ENCODE data around the gene CDC16.

The CDC16 gene

GRCh38 chr13:114268344-114269280 is 33.9 kb downstream of the CDC16 start:
- Histone ChIP-seq H3K9ac (ENCODE audit: low read length) (no peak overlapping the region), H3K27me3 (ENCODE audit: control insufficient read depth, insufficient read depth, low read length) (no peaks in the 10 kb centered on the region), H3K36me3 (ENCODE audit: control insufficient read depth, insufficient read depth, low read length) (no peaks in the 10 kb centered on the region), H3K4me1 (ENCODE audit: control insufficient read depth, insufficient read depth, low read length) (no peaks in the 10 kb centered on the region), H3K4me3 (ENCODE audit: low read length) (no peak overlapping the region), H3K9me3 (ENCODE audit: control insufficient read depth, low read length) (no peaks in the 10 kb centered on the region)

- no peaks in the 10 kb centered on the region for H3K4me1 ChIP-seq (ENCODE audit: control insufficient read depth, insufficient read depth, low read length)
- no peaks in the 10 kb centered on the region for H3K36me3 ChIP-seq (ENCODE audit: control insufficient read depth, insufficient read depth, low read length)
- H3K4me3 ChIP-seq (ENCODE audit: low read length), result no peak overlapping the region
- H3K9me3 ChIP-seq (ENCODE audit: control insufficient read depth, low read length), result no peaks in the 10 kb centered on the region
- H3K9ac ChIP-seq (ENCODE audit: low read length), result no peak overlapping the region
- no peaks in the 10 kb centered on the region for H3K27me3 ChIP-seq (ENCODE audit: control insufficient read depth, insufficient read depth, low read length)
Measured at GRCh38 chr13:114269281-114269770, 34.6 kb downstream of the CDC16 start.

- H3K36me3 ChIP-seq (ENCODE audit: control insufficient read depth, insufficient read depth, low read length), result no peaks in the 10 kb centered on the region
- H3K4me3 ChIP-seq (ENCODE audit: low read length), result no peak overlapping the region
- no peaks in the 10 kb centered on the region for H3K9me3 ChIP-seq (ENCODE audit: control insufficient read depth, low read length)
- no peak overlapping the region for H3K9ac ChIP-seq (ENCODE audit: low read length)
- no peaks in the 10 kb centered on the region for H3K4me1 ChIP-seq (ENCODE audit: control insufficient read depth, insufficient read depth, low read length)
- H3K27me3 ChIP-seq (ENCODE audit: control insufficient read depth, insufficient read depth, low read length), result no peaks in the 10 kb centered on the region
Measured at GRCh38 chr13:114272977-114273376, 38.3 kb downstream of the CDC16 start.

GRCh38 chr13:114275304-114275703 is 40.6 kb downstream of the CDC16 start:
- Histone ChIP-seq H3K4me1 (ENCODE audit: control insufficient read depth, insufficient read depth, low read length) (no peaks in the 10 kb centered on the region), H3K4me3 (ENCODE audit: low read length) (no peak overlapping the region), H3K27me3 (ENCODE audit: control insufficient read depth, insufficient read depth, low read length) (no peaks in the 10 kb centered on the region), H3K9ac (ENCODE audit: low read length) (no peak overlapping the region), H3K36me3 (ENCODE audit: control insufficient read depth, insufficient read depth, low read length) (no peaks in the 10 kb centered on the region), H3K9me3 (ENCODE audit: control insufficient read depth, low read length) (no peaks in the 10 kb centered on the region)

GRCh38 chr13:114279146-114279545 is 44.4 kb downstream of the CDC16 start:
- no peak overlapping the region for H3K9ac ChIP-seq (ENCODE audit: low read length)
- no peaks in the 10 kb centered on the region for H3K4me1 ChIP-seq (ENCODE audit: control insufficient read depth, insufficient read depth, low read length)
- no peaks in the 10 kb centered on the region for H3K9me3 ChIP-seq (ENCODE audit: control insufficient read depth, low read length)
- no peak overlapping the region for H3K4me3 ChIP-seq (ENCODE audit: low read length)
- no peaks in the 10 kb centered on the region for H3K36me3 ChIP-seq (ENCODE audit: control insufficient read depth, insufficient read depth, low read length)
- H3K27me3 ChIP-seq (ENCODE audit: control insufficient read depth, insufficient read depth, low read length), result no peaks in the 10 kb centered on the region

- no peak overlapping the region for H3K4me3 ChIP-seq (ENCODE audit: low read length)
- H3K36me3 ChIP-seq (ENCODE audit: control insufficient read depth, insufficient read depth, low read length), result no peaks in the 10 kb centered on the region
- H3K4me1 ChIP-seq (ENCODE audit: control insufficient read depth, insufficient read depth, low read length), result no peaks in the 10 kb centered on the region
- no peak overlapping the region for H3K9ac ChIP-seq (ENCODE audit: low read length)
- no peaks in the 10 kb centered on the region for H3K9me3 ChIP-seq (ENCODE audit: control insufficient read depth, low read length)
- H3K27me3 ChIP-seq (ENCODE audit: control insufficient read depth, insufficient read depth, low read length), result no peaks in the 10 kb centered on the region
Measured at GRCh38 chr13:114279758-114280355, 45.2 kb downstream of the CDC16 start.

GRCh38 chr13:114281351-114282040 is 46.8 kb downstream of the CDC16 start, which contains the start of gene UPF3A:
UPF3A (plus strand) TSS chr13:114281601; CDS start chr13:114281640, 39 bp downstream.
- no peaks in the 10 kb centered on the region for H3K27me3 ChIP-seq (ENCODE audit: control insufficient read depth, insufficient read depth, low read length)
- H3K4me1 ChIP-seq (ENCODE audit: control insufficient read depth, insufficient read depth, low read length), result no peaks in the 10 kb centered on the region
- peak within 1 kb of the TSS; percentile 77 for H3K4me3 ChIP-seq (ENCODE audit: low read length)
- peak within 1 kb of the TSS; percentile 90 for H3K9ac ChIP-seq (ENCODE audit: low read length)
- no peaks in the 10 kb centered on the region for H3K9me3 ChIP-seq (ENCODE audit: control insufficient read depth, low read length)
- H3K36me3 ChIP-seq (ENCODE audit: control insufficient read depth, insufficient read depth, low read length), result no peaks in the 10 kb centered on the region

GRCh38 chr13:114282041-114282670 is 47.5 kb downstream of the CDC16 start:
- no peaks in the 10 kb centered on the region for H3K4me1 ChIP-seq (ENCODE audit: control insufficient read depth, insufficient read depth, low read length)
- no peaks in the 10 kb centered on the region for H3K27me3 ChIP-seq (ENCODE audit: control insufficient read depth, insufficient read depth, low read length)
- H3K9me3 ChIP-seq (ENCODE audit: control insufficient read depth, low read length), result no peaks in the 10 kb centered on the region
- peak overlapping the region; percentile 82 for H3K9ac ChIP-seq (ENCODE audit: low read length)
- peak overlapping the region; percentile 77 for H3K4me3 ChIP-seq (ENCODE audit: low read length)
- H3K36me3 ChIP-seq (ENCODE audit: control insufficient read depth, insufficient read depth, low read length), result no peaks in the 10 kb centered on the region

- Histone ChIP-seq H3K27me3 (ENCODE audit: control insufficient read depth, insufficient read depth, low read length) (no peaks in the 10 kb centered on the region), H3K9ac (ENCODE audit: low read length) (peak overlapping the region; percentile 4)
Measured at GRCh38 chr13:114283576-114283975, 48.9 kb downstream of the CDC16 start.

GRCh38 chr13:114284680-114285079 is 50.0 kb downstream of the CDC16 start:
- no peaks in the 10 kb centered on the region for H3K27me3 ChIP-seq (ENCODE audit: control insufficient read depth, insufficient read depth, low read length)
- H3K4me1 ChIP-seq (ENCODE audit: control insufficient read depth, insufficient read depth, low read length), result no peaks in the 10 kb centered on the region
- no peak overlapping the region for H3K4me3 ChIP-seq (ENCODE audit: low read length)
- no peak overlapping the region for H3K9ac ChIP-seq (ENCODE audit: low read length)
- peaks cover 3% of the 10 kb centered on the region for H3K36me3 ChIP-seq (ENCODE audit: control insufficient read depth, insufficient read depth, low read length)
- H3K9me3 ChIP-seq (ENCODE audit: control insufficient read depth, low read length), result no peaks in the 10 kb centered on the region

More at GRCh38 chr13:114283576-114283975, 48.9 kb downstream of the CDC16 start:
- H3K9me3 ChIP-seq (ENCODE audit: control insufficient read depth, low read length), result no peaks in the 10 kb centered on the region
- no peak overlapping the region for H3K4me3 ChIP-seq (ENCODE audit: low read length)
- H3K4me1 ChIP-seq (ENCODE audit: control insufficient read depth, insufficient read depth, low read length), result no peaks in the 10 kb centered on the region
- peaks cover 3% of the 10 kb centered on the region for H3K36me3 ChIP-seq (ENCODE audit: control insufficient read depth, insufficient read depth, low read length)

GRCh38 chr13:114285166-114285808 is 50.6 kb downstream of the CDC16 start:
- no peak overlapping the region for H3K4me3 ChIP-seq (ENCODE audit: low read length)
- peaks cover 3% of the 10 kb centered on the region for H3K36me3 ChIP-seq (ENCODE audit: control insufficient read depth, insufficient read depth, low read length)
- H3K9me3 ChIP-seq (ENCODE audit: control insufficient read depth, low read length), result no peaks in the 10 kb centered on the region
- no peaks in the 10 kb centered on the region for H3K27me3 ChIP-seq (ENCODE audit: control insufficient read depth, insufficient read depth, low read length)
- no peaks in the 10 kb centered on the region for H3K4me1 ChIP-seq (ENCODE audit: control insufficient read depth, insufficient read depth, low read length)
- no peak overlapping the region for H3K9ac ChIP-seq (ENCODE audit: low read length)
